A549 (cell line): ENCODE data around the gene PHACTR2. TPM values are rescaled to one million over a fixed set of nuclear protein-coding genes. Genes with fewer than 3 reads are reported as not detected.
"Not testable (repeated sequence)": the region's sequence is repeated elsewhere in the genome, so short reads cannot be mapped to it uniquely, and the experiment has no call there.

Experiments
- ATAC-seq, 2 experiments: fragments of 200-7000 bp in 1 of 2; fragments of >200 bp in 1 of 2; cut with Nextera tagmentation in 1 of 2; cut with Tn5 transposase in 1 of 2; 3 replicates each; pipeline versions ENCODE4 v1.8.0 to v1.9.1; 2018 to 2020; ENCODE audit warnings: mild to moderate bottlenecking in 1 of 2, moderate library complexity in 1 of 2
- CTCF ChIA-PET: fragments of 300-600 bp; sonication (Branson Sonifier 250); formaldehyde crosslinking; extraction: SDS; loops from one replicate; lab custom pipeline; 2021; ENCODE audit warnings: antibody characterized with exemption, inconsistent platforms; lab: Yijun Ruan, JAX
- POLR2A ChIA-PET: fragments of 350-600 bp; formaldehyde crosslinking; extraction: SDS; loops from one replicate; lab custom pipeline; 2021; ENCODE audit warnings: antibody characterized with exemption, inconsistent platforms; lab: Yijun Ruan, JAX
- DNase-seq, 2 experiments: peaks; one replicate each; pipeline versions ENCODE4 v3.0.0 to v3.0.0-alpha.2; 2011 to 2016; ENCODE audit warnings: low read depth in 1 of 2, low spot score in 1 of 2
- FAIRE-seq: peaks from 2 replicates; lab custom pipeline; 2011; peaks lifted over from hg19 to GRCh38; lab: Jason Lieb, UNC
- H3K27ac ChIP-seq, 2 experiments: fragments of >200 bp; sonication (Bioruptor Twin); formaldehyde crosslinking; 3 replicates each; pipeline ENCODE4 v1.5.1; 2016 to 2017
- H3K4me1 ChIP-seq: fragments of >200 bp; sonication (Bioruptor Twin); formaldehyde crosslinking; 3 replicates; pipeline ENCODE4 v1.6.1; 2016
- H3K4me2 ChIP-seq: fragments of >200 bp; sonication (Bioruptor Twin); formaldehyde crosslinking; 3 replicates; pipeline ENCODE4 v1.6.1; 2016
- H3K4me3 ChIP-seq: fragments of >200 bp; sonication (Bioruptor Twin); formaldehyde crosslinking; 3 replicates; pipeline ENCODE4 v1.5.1; 2016
- H3K9me3 ChIP-seq: fragments of >200 bp; sonication (Bioruptor Twin); formaldehyde crosslinking; 3 replicates; pipeline ENCODE4 v1.6.1; 2016
- CBX2 ChIP-seq: fragments of 200-600 bp; sonication (generic); IDR thresholded peaks from 2 replicates; pipeline ENCODE4 v1.6.1; 2016; ENCODE audit warnings: low read depth, mild to moderate bottlenecking, borderline replicate concordance
- CEBPB ChIP-seq, 2 experiments: fragments of >200 bp in 1 of 2; sonication (Bioruptor Twin) in 1 of 2; formaldehyde crosslinking in 1 of 2; IDR thresholded peaks; 2 replicates each; pipeline ENCODE4 v1.6.1; 2012 to 2016
- EHF ChIP-seq: fragments of 250-450 bp; sonication (Bioruptor Pico); IDR thresholded peaks from 2 replicates; pipeline ENCODE4 v1.5.0; 2020; ENCODE audit warnings: mild to moderate bottlenecking
- EP300 ChIP-seq, 2 experiments: fragments of >200 bp; sonication (Bioruptor Twin); formaldehyde crosslinking; IDR thresholded peaks; 2 replicates in 1 of 2; 3 replicates in 1 of 2; pipeline ENCODE4 v1.6.1; 2016 to 2017
- ESRRA ChIP-seq: fragments of 150-350 bp; IDR thresholded peaks from 2 replicates; pipeline ENCODE4 v1.6.1; 2014; ENCODE audit warnings: mild to moderate bottlenecking, low read length, borderline replicate concordance
- FOSL2 ChIP-seq, 2 experiments: fragments of 450-650 bp in 1 of 2; fragments of >200 bp in 1 of 2; sonication (Bioruptor Twin) in 1 of 2; formaldehyde crosslinking; IDR thresholded peaks; 2 replicates each; pipeline versions ENCODE4 v1.5.0 to v1.6.1; 2016 to 2020; ENCODE audit warnings: mild to moderate bottlenecking in 1 of 2, moderate library complexity in 1 of 2
- HMGXB4 ChIP-seq: fragments of 250-450 bp; sonication (Bioruptor Pico); IDR thresholded peaks from 2 replicates; pipeline ENCODE4 v1.5.0; 2021; ENCODE audit warnings: mild to moderate bottlenecking, moderate library complexity, borderline replicate concordance
- HOXB5 ChIP-seq: fragments of 250-450 bp; sonication (Bioruptor Pico); IDR thresholded peaks from 2 replicates; pipeline ENCODE4 v1.5.0; 2020; ENCODE audit warnings: mild to moderate bottlenecking, moderate library complexity
- NPAS2 ChIP-seq: fragments of 250-450 bp; sonication (Bioruptor Pico); IDR thresholded peaks from 2 replicates; pipeline ENCODE4 v1.8.0; 2022; ENCODE audit warnings: mild to moderate bottlenecking, moderate library complexity, borderline replicate concordance
- PBX3 ChIP-seq: IDR thresholded peaks from 2 replicates; pipeline ENCODE4 v1.6.1; 2012
- PHF8 ChIP-seq: fragments of 200-600 bp; sonication (generic); IDR thresholded peaks from 2 replicates; pipeline ENCODE4 v1.6.1; 2016; ENCODE audit warnings: low read depth, mild to moderate bottlenecking, antibody characterized with exemption, moderate library complexity, borderline replicate concordance
- RAD21 ChIP-seq, 2 experiments: fragments of >200 bp in 1 of 2; sonication (Bioruptor Twin) in 1 of 2; formaldehyde crosslinking in 1 of 2; IDR thresholded peaks in 1 of 2; conservative IDR thresholded peaks in 1 of 2; 2 replicates in 1 of 2; 3 replicates in 1 of 2; pipeline ENCODE4 v1.6.1; 2012 to 2018; ENCODE audit warnings: inconsistent platforms in 1 of 2
- RARB ChIP-seq: fragments of 250-450 bp; sonication (Bioruptor Pico); IDR thresholded peaks from 2 replicates; pipeline ENCODE4 v1.8.0; 2021; ENCODE audit warnings: mild to moderate bottlenecking, moderate library complexity
- RCOR1 ChIP-seq: fragments of 150-350 bp; IDR thresholded peaks from 2 replicates; pipeline ENCODE4 v1.6.1; 2014; ENCODE audit warnings: antibody characterized with exemption, low read length, low read depth
- ZNF302 ChIP-seq: fragments of 250-450 bp; sonication (Bioruptor Pico); IDR thresholded peaks from 2 replicates; pipeline ENCODE4 v1.9.0; 2021; ENCODE audit warnings: inconsistent platforms, mild to moderate bottlenecking, moderate library complexity
- ZSCAN20 ChIP-seq: fragments of 250-450 bp; sonication (Bioruptor Pico); IDR thresholded peaks from 2 replicates; pipeline ENCODE4 v1.8.0; 2022; ENCODE audit warnings: mild to moderate bottlenecking, moderate library complexity
- WGBS: methylation state at CpG from one replicate; pipeline ENCODE4 v1.1.6; 2017; ENCODE audit errors: missing lambda C conversion rate; 5-methylcytosine and 5-hydroxymethylcytosine counted together
- polyA plus RNA-seq, 4 experiments: library from polyadenylated mRNA; depleted of rRNA in 3 of 4; stranded (reverse); fragments of >200 nt; fragmentation: RNase III in 1 of 4; extraction: RNeasy Plus Mini Kit Qiagen cat#74134 plus additional on column Dnase treatment in 1 of 4; gene quantifications; 2 replicates in 3 of 4; 3 replicates in 1 of 4; pipeline ENCODE4 v1.2.3, GENCODE V29; 2011 to 2017

PHACTR2 gene
- polyA plus RNA-seq, 2 of the 4 experiments (the other 2 are of a cell fraction) = 2.5 to 10.4 TPM

- CTCF ChIA-PET, POLR2A ChIA-PET, H3K4me3 ChIP-seq, FAIRE-seq, H3K9me3 ChIP-seq, H3K4me2 ChIP-seq, H3K27ac ChIP-seq, ATAC-seq, DNase-seq, H3K4me1 ChIP-seq: not testable (repeated sequence)
- WGBS = 88% methylated on average over 3 of the region's 3 CpGs
Measured at GRCh38 chr6:143798487-143798886, 120.7 kb downstream of the PHACTR2 start.

- Histone ChIP-seq H3K9me3 (no peaks in the 10 kb centered on the region), H3K4me1 (no peaks in the 10 kb centered on the region), H3K27ac (no peak overlapping the region), H3K4me3 (no peak overlapping the region), H3K4me2 (no peak overlapping the region)
- no peak for TF ChIP-seq HOXB5 (CRISPR knock-in tag)
- no peak for TF ChIP-seq RAD21 (conservative IDR thresholded peaks at IDR 0.05 in 1 of 2, IDR thresholded peaks at IDR 0.05 in 1 of 2)
- TF ChIP-seq NPAS2 (CRISPR knock-in tag) = no peak
- no peak for TF ChIP-seq ESRRA
- no peak for TF ChIP-seq ZSCAN20 (CRISPR knock-in tag)
- no peak for TF ChIP-seq ZNF302 (CRISPR knock-in tag)
- FAIRE-seq (no peak), DNase-seq (no peak), ATAC-seq (no peak)
- POLR2A ChIA-PET = no interaction called here
- 93% methylated on average over 8 of the region's 8 CpGs for WGBS
- CTCF ChIA-PET = no interaction called here
Measured at GRCh38 chr6:143802833-143803565, 125.2 kb downstream of the PHACTR2 start.

GRCh38 chr6:143803769-143804568, 126.2 kb downstream of the PHACTR2 start:
- H3K4me3 ChIP-seq = no peak overlapping the region
- no peak overlapping the region for H3K4me2 ChIP-seq
- 92% methylated on average over 9 of the region's 9 CpGs for WGBS
- no peak overlapping the region for H3K27ac ChIP-seq
- no peaks in the 10 kb centered on the region for H3K9me3 ChIP-seq
- H3K4me1 ChIP-seq = no peaks in the 10 kb centered on the region
- DNase-seq (no peak), FAIRE-seq (no peak), ATAC-seq (no peak)
- no peak for TF ChIP-seq PBX3
- TF ChIP-seq CBX2 = no peak
- TF ChIP-seq CEBPB (IDR thresholded peaks at IDR 0.05) = no peak
- no peak for TF ChIP-seq PHF8
- TF ChIP-seq ESRRA = no peak
- no peak for TF ChIP-seq FOSL2 (IDR thresholded peaks at IDR 0.05)
- TF ChIP-seq FOSL2 (CRISPR knock-in tag; IDR thresholded peaks at IDR 0.05) = no peak
- no peak for TF ChIP-seq HMGXB4 (CRISPR knock-in tag)
- no peak for TF ChIP-seq RAD21 (conservative IDR thresholded peaks at IDR 0.05 in 1 of 2, IDR thresholded peaks at IDR 0.05 in 1 of 2)
- no peak for TF ChIP-seq RARB (CRISPR knock-in tag)
- TF ChIP-seq EP300 (IDR thresholded peaks at IDR 0.05) = no peak
- TF ChIP-seq RCOR1 = no peak
- TF ChIP-seq EHF (CRISPR knock-in tag) = no peak
- ChIA-PET POLR2A (no interaction called here), CTCF (no interaction called here)
